ENCODE data around the gene CPHXL. TPM values are rescaled to one million over a fixed set of nuclear protein-coding genes. Genes with fewer than 3 reads are reported as not detected.

CPHXL gene
- polyA plus RNA-seq, 2 of the 4 experiments (the other 2 are of a cell fraction): not detected

- CTCF ChIA-PET: interaction anchor here (1.4 kb wide), 1 partner anchor 51 kb away, joined by 3 read pairs; no protein-coding TSS in a partner anchor
- no peak for FAIRE-seq
- no peaks in the 10 kb centered on the region for H3K9me3 ChIP-seq
Observed at GRCh38 chr16:75714661-75715060, 11.6 kb downstream of the CPHXL start.

GRCh38 chr16:75710344-75710743 lies 15.9 kb downstream of the CPHXL start:
- Histone ChIP-seq H3K4me3 (no peak overlapping the region), H3K27ac (no peak overlapping the region), H3K4me1 (no peaks in the 10 kb centered on the region), H3K9me3 (no peaks in the 10 kb centered on the region), H3K4me2 (no peak overlapping the region)
- no peak for FAIRE-seq
- POLR2A ChIA-PET: no interaction called here
- no peak for DNase-seq (ENCODE audit: low read depth in 1 of 2, low spot score in 1 of 2)
- ATAC-seq: no peak
- 74% methylated on average over 2 of the region's 2 CpGs for WGBS (ENCODE audit: missing lambda C conversion rate)
- CTCF ChIA-PET: no interaction called here
- no peak for TF ChIP-seq MAFK (IDR thresholded peaks at IDR 0.05; ENCODE audit: partially characterized antibody)
- TF ChIP-seq CHD2 (IDR thresholded peaks at IDR 0.05; ENCODE audit: low read length, partially characterized antibody): no peak
- no peak for TF ChIP-seq ZNF302 (CRISPR knock-in tag; IDR thresholded peaks at IDR 0.05)
- TF ChIP-seq BHLHE40 (IDR thresholded peaks at IDR 0.05; ENCODE audit: low read depth, low read length): no peak
- TF ChIP-seq HEYL (CRISPR knock-in tag; IDR thresholded peaks at IDR 0.05): no peak
- no peak for TF ChIP-seq GATA3 (IDR thresholded peaks at IDR 0.05; ENCODE audit: borderline replicate concordance)
- TF ChIP-seq MAX (IDR thresholded peaks at IDR 0.05): no peak
- no peak for TF ChIP-seq HOXA7 (CRISPR knock-in tag; IDR thresholded peaks at IDR 0.05)
- TF ChIP-seq JUNB (IDR thresholded peaks at IDR 0.05): no peak
- TF ChIP-seq E2F6 (IDR thresholded peaks at IDR 0.05; ENCODE audit: borderline replicate concordance, low read depth): no peak
- no peak for TF ChIP-seq HOXB5 (CRISPR knock-in tag; IDR thresholded peaks at IDR 0.05)

More at GRCh38 chr16:75714661-75715060, 11.6 kb downstream of the CPHXL start:
- POLR2A ChIA-PET: interaction anchor here (0.6 kb wide), 1 partner anchor 82 kb away, joined by 7 read pairs; no protein-coding TSS in a partner anchor
- TF ChIP-seq NPAS2 (CRISPR knock-in tag; IDR thresholded peaks at IDR 0.05; ENCODE audit: borderline replicate concordance) (no peak), ELK1 (IDR thresholded peaks at IDR 0.05; ENCODE audit: low read depth, low read length) (no peak), TFCP2L1 (CRISPR knock-in tag; IDR thresholded peaks at IDR 0.05) (no peak), CHD2 (IDR thresholded peaks at IDR 0.05; ENCODE audit: low read length, partially characterized antibody) (no peak), MAX (IDR thresholded peaks at IDR 0.05) (no peak), HOXA7 (CRISPR knock-in tag; IDR thresholded peaks at IDR 0.05) (no peak), FOSB (CRISPR knock-in tag; IDR thresholded peaks at IDR 0.05) (no peak), RARB (CRISPR knock-in tag; IDR thresholded peaks at IDR 0.05) (no peak), EP300 (IDR thresholded peaks at IDR 0.05) (no peak), HMGXB4 (CRISPR knock-in tag; IDR thresholded peaks at IDR 0.05; ENCODE audit: borderline replicate concordance) (no peak), ATOH8 (CRISPR knock-in tag; IDR thresholded peaks at IDR 0.05; ENCODE audit: low read depth) (no peak), NFE2L2 (conservative IDR thresholded peaks at IDR 0.05; ENCODE audit: low read length) (no peak), JUNB (IDR thresholded peaks at IDR 0.05) (no peak), SREBF2 (IDR thresholded peaks at IDR 0.05) (no peak), POLR2AphosphoS2 (conservative IDR thresholded peaks at IDR 0.05; ENCODE audit: low read length) (no peak), PHF8 (IDR thresholded peaks at IDR 0.05; ENCODE audit: borderline replicate concordance, low read depth) (no peak), MYC (IDR thresholded peaks at IDR 0.05; ENCODE audit: borderline replicate concordance, low read length) (no peak), ZSCAN20 (CRISPR knock-in tag; IDR thresholded peaks at IDR 0.05) (no peak), TP53 (CRISPR knock-in tag; IDR thresholded peaks at IDR 0.05) (no peak)
- DNase-seq (ENCODE audit: low read depth in 1 of 2, low spot score in 1 of 2) (no peak), ATAC-seq (no peak)
- Histone ChIP-seq H3K27ac (no peak overlapping the region), H3K4me2 (no peak overlapping the region), H3K4me1 (no peaks in the 10 kb centered on the region), H3K4me3 (no peak overlapping the region)

Data from A549 (cell line).